HG02870 (cell line): ENCODE measurements around the gene PRR5L.

ENCODE experiments used
- ATAC-seq: cut with Tn5 transposase; IDR thresholded peaks from one replicate; pipeline ENCODE4 v1.9.1; 2021; ENCODE audit warnings: mild to moderate bottlenecking, moderate library complexity; ENCODE audit not compliant: unreplicated experiment

The PRR5L gene

DNA sequence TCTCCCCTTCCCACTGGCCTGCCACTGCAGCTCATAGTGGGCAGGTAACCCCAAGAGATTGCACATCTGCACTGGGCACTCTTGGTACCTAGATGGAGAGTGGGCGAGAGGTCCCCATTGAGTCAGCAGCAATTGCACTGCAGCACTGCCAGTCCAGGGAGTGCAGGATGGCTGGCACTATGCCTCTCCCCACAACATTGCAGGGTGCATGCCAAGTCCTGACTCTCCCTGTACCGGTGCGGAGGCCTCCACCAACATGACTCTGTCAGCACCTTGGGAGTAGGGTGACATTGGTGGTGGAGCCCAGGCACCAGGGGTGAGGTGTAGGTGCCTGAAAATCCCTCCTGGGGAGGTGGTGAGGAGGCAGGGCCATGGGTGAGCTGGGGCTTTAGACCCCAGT lies 131.8 kb downstream of the PRR5L start:
- ATAC-seq: no peak

GRCh38 chr11:36431429-36432092 lies 135.5 kb downstream of the PRR5L start:
- ATAC-seq: peak; percentile 90

DNA sequence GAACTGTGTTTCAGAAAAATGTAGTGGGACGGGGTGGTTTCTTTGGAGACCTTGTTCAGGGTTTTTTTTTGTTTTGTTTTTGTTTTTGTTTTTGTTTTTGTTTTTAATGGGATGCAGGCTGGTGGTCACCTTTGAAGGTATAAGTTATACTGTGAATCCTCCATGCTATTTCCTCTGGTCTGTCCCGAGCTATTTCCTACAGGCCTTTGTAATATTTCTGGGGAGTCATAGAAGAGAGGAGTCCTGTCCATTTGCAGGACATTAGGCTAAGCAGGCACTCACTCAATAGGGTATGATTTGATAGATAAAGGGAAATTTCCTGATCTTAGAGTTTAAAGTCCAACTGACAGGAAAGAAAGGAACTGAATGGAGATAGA lies 136.0 kb downstream of the PRR5L start:
- peak; percentile 3 for ATAC-seq

GRCh38 chr11:36432738-36433137 lies 136.7 kb downstream of the PRR5L start:
- no peak for ATAC-seq

DNA sequence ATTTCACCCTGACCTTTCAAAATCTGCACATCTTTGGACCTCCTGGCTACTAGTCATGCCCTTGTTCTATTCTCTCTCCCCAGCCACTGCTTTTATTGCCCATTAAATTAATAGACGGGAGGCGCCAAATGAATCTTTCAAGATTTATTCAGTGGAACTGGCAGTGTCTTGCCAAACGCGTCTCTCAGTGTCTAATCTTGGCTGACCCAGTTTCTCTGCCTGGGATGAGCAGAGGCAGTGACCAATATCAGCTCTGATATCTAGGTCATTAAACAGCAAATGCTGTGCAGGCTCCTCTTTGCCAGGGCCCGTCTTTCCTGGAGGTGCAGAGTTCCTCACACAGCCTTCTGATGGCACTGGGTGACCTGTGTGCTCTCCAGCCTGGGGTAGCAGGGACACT lies 140.0 kb downstream of the PRR5L start:
- no peak for ATAC-seq

- no peak for ATAC-seq
These were observed 140.5 kb downstream of the PRR5L start for GRCh38 chr11:36436589-36436988.

DNA sequence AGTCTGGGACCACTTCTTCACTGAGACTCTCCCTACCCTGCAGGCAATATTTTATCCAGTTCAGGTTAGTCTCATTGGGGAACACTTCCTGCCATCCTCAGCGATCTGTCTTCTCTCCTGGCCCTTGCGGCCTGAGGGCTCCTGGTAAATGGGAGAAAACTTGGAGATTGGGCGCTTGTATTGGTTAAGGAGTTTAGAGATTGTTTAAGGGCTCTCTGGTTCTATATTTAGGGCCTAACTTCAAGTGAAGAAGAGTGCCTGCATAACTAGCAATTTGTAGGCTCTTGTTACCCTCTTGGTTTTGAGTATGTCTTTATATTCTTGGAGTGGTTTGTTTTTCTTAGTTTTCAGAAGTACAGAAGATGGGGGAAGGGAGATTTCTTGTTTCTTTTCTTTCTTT lies 141.3 kb downstream of the PRR5L start:
- no peak for ATAC-seq

DNA sequence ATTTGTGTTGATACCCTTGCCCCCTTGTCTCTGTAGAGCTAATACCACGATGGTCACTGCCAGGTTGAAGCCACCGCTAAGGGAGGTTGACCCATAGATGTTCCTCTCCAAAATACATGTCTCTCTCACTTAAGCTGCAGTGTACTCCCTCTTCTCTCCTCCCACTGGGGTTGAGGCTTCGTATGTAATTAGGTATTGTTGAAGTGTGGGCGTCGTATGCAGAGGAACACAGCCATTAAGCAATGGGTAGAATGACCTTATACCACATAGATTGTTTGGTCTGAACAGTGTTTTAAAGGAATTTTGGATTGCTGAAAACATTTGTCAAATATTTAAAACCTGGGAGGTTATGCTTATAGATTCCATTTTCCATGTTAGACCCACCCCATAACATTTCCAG lies 142.0 kb downstream of the PRR5L start:
- no peak for ATAC-seq

DNA sequence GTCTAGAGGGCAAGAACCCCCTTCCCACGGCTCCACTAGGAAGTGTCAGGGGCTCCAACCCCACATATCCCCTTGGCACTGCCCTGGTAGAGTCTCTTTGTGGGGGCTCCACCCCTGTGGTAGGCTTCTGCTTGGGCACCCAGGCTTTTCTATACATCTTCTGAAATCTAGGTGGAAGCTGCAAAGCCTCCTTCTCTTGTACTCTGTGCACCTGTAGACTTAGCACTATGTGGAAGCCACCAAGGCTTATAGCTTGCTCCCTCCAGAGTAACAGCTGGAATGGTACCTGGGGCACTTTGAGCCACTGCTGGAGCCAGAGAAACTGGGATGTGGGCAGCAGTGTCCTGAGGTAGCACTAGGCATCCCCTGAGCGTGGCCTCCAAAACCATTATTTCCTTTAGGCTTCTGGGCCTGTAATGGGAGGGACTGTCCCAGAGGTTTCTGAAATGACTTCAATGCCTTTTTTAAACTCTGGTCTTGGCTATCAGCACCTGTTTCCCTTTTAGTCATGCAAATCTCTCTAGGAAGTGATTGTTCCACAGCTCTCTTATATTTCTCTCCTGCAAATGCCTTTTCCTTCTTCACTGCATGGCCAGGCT lies 145.6 kb downstream of the PRR5L start:
- peak; percentile 99 for ATAC-seq

DNA sequence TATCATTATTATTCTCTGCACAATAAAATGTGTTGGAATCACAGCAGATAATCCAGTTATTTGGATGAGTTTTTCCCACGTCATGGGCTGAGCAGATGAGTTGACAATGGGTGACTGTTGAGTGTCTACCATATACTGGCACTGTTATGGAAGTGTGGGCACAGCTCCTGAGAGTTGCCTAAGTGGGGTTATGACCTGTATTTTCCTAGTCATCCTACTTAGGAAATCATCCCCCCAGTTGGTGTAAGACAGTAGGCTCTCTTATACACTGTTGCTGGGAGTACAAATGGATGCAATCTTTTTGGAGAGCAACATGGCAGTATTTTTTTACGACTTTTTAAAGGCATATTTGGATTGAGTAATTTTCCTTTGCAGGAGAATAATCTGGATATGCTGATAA lies 147.6 kb downstream of the PRR5L start:
- no peak for ATAC-seq

- ATAC-seq: no peak
These were observed 150.0 kb downstream of the PRR5L start for GRCh38 chr11:36446135-36446534.

DNA sequence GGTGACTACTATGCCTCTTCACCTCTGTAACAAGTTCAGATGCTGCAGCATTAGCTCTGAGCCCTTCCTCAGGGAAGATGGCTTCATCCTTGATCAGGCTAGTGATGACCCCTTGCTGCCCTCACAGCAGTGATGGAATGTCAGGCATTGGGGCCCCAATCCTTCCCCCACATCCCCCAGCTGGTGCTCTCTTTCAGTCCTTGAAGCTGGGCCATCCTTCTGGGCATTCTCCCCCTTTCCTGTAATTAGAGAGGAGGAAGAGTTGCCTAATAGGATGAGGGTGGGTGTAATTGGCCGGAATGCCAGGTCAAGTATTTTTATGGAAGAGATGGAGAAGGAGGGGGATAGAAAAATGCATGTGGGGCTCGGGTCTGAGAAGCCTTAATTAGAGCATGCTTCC lies 151.4 kb downstream of the PRR5L start:
- no peak for ATAC-seq

GRCh38 chr11:36447947-36448346 lies 151.9 kb downstream of the PRR5L start:
- ATAC-seq: no peak

DNA sequence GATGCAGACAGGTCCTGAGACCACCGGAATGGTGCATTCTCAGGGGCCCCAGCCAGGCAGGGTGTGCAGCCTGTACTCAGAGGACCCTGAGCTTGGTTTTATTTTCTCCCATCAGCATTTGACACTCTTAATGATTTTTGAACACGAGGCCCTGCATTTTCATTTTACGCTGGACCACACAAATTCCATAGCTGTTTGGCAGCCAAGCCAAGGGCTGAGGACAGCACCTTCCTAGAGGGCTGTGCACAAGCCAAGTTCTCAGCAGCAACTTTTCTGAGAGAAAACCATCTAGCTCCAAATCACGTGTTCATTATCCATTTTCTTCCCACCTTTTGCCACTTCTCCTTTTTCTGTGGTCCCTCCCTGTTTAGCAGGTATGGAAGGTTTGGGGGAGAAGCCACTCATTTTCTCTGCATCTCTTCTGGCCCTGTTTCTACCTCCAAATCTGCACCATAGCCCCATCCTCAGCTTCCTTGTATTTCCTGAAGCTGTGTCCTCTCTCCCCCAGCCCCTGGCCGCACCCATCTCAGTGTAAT lies 153.5 kb downstream of the PRR5L start:
- ATAC-seq: peak; percentile 20

GRCh38 chr11:36450110-36450572 lies 154.1 kb downstream of the PRR5L start:
- ATAC-seq: peak; percentile 61

- no peak for ATAC-seq
These were observed 155.0 kb downstream of the PRR5L start for GRCh38 chr11:36451045-36451444.

- no peak for ATAC-seq
These were observed 155.6 kb downstream of the PRR5L start for GRCh38 chr11:36451681-36452080.

DNA sequence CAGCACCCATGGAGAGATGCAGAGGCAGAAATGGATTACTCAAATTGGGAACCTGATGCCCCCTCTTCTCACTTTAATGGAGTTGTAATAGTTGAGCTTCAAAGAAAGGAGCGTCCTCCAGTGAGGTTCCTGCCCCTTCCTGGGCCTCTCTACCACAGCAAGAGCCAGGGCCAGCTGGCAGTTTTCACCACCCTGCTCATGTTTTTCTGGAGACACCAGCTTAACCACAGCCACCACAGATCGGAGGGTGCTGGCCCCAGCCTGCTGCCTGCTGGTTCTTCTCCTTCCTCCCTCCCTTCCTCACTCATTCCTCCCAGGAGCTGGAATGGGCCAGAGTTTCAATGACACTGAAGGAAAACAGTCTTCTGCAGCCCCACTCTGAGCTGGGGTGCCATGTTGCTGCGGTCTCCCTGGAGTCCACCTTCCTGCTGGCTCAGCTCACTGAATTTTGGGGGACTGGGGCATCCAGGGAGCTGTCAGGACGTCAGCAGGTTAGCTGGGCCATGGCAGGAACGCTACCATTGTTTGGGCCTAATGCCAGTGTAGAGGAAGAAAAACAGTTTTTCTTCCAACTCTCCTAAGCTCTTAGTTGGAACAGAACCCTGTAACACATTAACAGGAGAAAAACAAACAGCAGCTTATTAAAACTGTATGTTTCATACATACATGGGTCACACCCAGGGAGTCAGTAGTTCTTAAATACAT lies 156.3 kb downstream of the PRR5L start:
- ATAC-seq: no peak

GRCh38 chr11:36452961-36453360 lies 156.9 kb downstream of the PRR5L start:
- no peak for ATAC-seq

GRCh38 chr11:36453678-36454077 lies 157.6 kb downstream of the PRR5L start:
- ATAC-seq: peak; percentile 36

GRCh38 chr11:36454551-36454940 lies 158.5 kb downstream of the PRR5L start:
- no peak for ATAC-seq
